ENCODE data around the gene MAP3K1.

Gene MAP3K1

DNA sequence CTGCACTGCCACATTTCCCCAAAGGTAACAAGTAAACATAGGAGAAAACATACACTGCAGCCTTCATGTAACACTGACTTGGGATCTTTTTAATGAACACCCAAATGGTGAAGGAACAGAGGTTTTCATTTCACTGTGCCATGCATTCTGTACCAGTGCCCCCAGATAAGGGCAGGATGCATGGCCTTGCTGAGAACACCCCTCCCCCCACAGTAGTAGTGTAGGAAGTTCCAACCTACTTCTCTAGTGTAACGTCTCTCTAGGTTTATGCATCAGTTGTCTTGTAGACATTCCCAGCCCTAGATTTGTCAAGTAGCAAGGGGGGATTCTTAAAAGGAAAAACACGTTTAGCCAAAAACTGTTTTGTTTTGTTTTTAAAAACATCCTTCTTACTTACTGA, 29.9 kb downstream of the MAP3K1 start:
- peaks cover 9% of the 10 kb centered on the region for H3K4me1 ChIP-seq
- no peak overlapping the region for H3K4me3 ChIP-seq
- H3K36me3 ChIP-seq (replicated peaks) = no peaks in the 10 kb centered on the region
- no peaks in the 10 kb centered on the region for H3K9me3 ChIP-seq
- no peaks in the 10 kb centered on the region for H3K27me3 ChIP-seq (ENCODE audit: low read depth)
- in situ Hi-C loops (cut with MboI; ENCODE audit: low sequenced_read_pairs) = loop anchor here (25.0 kb wide), 1 partner anchor 908 kb away; no protein-coding TSS in a partner anchor
- DNase-seq (ENCODE audit: low spot score in 2 of 2) = no peak

DNA sequence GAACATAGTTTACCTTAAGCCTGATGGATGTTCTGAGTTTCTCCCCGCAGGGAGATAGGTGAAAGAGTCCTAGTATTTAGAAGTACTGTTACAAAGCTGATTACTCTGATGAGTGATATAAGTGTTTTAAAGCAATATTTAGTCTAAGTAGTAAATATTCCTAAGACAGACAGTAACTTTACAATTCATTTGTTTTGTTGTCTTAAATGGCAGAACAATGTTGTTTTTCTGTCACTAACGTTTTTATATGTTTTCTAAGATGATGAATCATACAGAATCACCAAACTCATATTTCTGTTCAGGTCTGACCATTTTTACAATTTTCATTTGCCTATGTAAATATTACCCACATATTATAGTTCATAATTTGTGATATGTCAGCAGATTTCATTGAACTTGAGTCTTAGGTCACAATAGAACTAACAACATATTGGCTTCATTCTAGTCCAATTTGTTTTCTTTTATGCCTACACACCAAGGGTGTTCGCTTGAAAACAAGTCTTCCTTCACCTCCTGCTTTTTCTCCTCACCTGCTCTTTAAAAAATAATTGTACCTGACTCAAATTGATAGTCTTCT, 30.6 kb downstream of the MAP3K1 start:
- Histone ChIP-seq H3K4me3 (no peak overlapping the region), H3K36me3 (replicated peaks) (no peaks in the 10 kb centered on the region), H3K9me3 (no peaks in the 10 kb centered on the region), H3K4me1 (peaks cover 9% of the 10 kb centered on the region), H3K27me3 (ENCODE audit: low read depth) (no peaks in the 10 kb centered on the region)
- in situ Hi-C loops (cut with MboI; ENCODE audit: low sequenced_read_pairs) = loop anchor here (25.0 kb wide), 1 partner anchor 909 kb away; no protein-coding TSS in a partner anchor
- no peak for DNase-seq (ENCODE audit: low spot score in 2 of 2)

DNA sequence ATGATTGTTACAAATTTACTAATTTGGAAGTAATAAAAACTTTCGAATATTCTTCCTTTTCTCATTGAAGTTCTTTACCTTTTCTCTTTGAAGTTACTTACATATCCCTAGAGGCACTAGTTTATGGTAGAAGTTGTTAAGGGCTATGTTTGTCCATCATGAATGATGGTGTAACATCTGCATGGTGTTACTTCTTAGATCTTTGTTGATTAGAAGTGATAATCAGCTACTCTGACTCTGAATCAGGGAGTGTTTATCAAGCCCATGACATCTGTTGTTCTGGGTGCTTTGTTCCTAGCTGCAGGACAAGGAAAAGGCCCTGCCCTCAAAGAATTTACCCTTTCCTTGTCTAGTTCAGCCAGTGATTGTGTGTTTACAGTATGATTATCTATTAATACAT, 32.9 kb downstream of the MAP3K1 start:
- H3K27me3 ChIP-seq (ENCODE audit: low read depth) = no peaks in the 10 kb centered on the region
- in situ Hi-C loops (cut with MboI; ENCODE audit: low sequenced_read_pairs) = loop anchor here (25.0 kb wide), 1 partner anchor 911 kb away; no protein-coding TSS in a partner anchor
- H3K4me3 ChIP-seq = no peak overlapping the region
- H3K4me1 ChIP-seq = peaks cover 9% of the 10 kb centered on the region
- no peak for DNase-seq (ENCODE audit: low spot score in 2 of 2)
- H3K9me3 ChIP-seq = no peaks in the 10 kb centered on the region
- no peaks in the 10 kb centered on the region for H3K36me3 ChIP-seq (replicated peaks)

DNA sequence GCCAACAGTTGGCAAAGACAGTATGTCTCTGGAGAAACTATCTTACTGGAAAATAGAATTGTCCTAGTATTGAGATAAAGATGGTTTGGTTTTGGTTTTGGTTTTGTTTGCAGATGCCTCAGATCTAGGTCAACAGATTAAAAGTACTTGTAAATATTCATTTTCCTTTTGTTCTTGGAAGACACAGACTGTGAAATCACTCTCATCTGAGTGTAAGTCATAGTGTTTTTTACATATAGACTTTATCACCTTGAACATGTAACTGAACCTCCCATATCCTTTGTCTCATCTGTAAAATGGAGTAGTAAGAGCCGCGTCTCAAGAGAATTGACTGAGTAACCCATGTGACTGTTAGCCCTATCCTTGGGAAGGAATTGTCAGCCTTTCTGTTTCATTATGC, 34.3 kb downstream of the MAP3K1 start:
- no peaks in the 10 kb centered on the region for H3K9me3 ChIP-seq
- no peak for DNase-seq (ENCODE audit: low spot score in 2 of 2)
- no peaks in the 10 kb centered on the region for H3K36me3 ChIP-seq (replicated peaks)
- no peak overlapping the region for H3K4me3 ChIP-seq
- H3K27me3 ChIP-seq (ENCODE audit: low read depth) = no peaks in the 10 kb centered on the region
- in situ Hi-C loops (cut with MboI; ENCODE audit: low sequenced_read_pairs) = loop anchor here (25.0 kb wide), 1 partner anchor 912 kb away; no protein-coding TSS in a partner anchor
- H3K4me1 ChIP-seq = peaks cover 9% of the 10 kb centered on the region

DNA sequence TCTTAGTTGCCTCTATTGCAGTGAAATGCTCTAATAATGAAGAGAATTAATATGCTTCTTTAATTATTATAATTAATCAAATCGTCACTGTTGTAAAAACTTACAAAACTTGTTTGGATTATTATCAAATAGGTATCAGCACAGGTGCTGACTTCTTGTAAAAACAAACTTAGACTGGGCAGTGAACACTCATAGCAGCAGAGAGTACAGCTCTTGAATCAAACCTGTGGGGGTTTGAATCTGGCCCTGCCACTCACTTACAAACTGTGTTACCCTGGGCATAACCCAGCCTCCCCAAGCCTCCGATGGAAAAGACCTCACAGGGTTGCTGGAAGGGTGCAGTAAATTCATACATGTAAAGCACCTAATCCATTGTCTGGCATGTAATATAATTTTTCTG, 35.1 kb downstream of the MAP3K1 start:
- Histone ChIP-seq H3K9me3 (no peaks in the 10 kb centered on the region), H3K27me3 (ENCODE audit: low read depth) (no peaks in the 10 kb centered on the region), H3K4me1 (peaks cover 4% of the 10 kb centered on the region), H3K4me3 (no peak overlapping the region), H3K36me3 (replicated peaks) (no peaks in the 10 kb centered on the region)
- DNase-seq (ENCODE audit: low spot score in 2 of 2) = no peak
- in situ Hi-C loops (cut with MboI; ENCODE audit: low sequenced_read_pairs) = no loop called here

DNA sequence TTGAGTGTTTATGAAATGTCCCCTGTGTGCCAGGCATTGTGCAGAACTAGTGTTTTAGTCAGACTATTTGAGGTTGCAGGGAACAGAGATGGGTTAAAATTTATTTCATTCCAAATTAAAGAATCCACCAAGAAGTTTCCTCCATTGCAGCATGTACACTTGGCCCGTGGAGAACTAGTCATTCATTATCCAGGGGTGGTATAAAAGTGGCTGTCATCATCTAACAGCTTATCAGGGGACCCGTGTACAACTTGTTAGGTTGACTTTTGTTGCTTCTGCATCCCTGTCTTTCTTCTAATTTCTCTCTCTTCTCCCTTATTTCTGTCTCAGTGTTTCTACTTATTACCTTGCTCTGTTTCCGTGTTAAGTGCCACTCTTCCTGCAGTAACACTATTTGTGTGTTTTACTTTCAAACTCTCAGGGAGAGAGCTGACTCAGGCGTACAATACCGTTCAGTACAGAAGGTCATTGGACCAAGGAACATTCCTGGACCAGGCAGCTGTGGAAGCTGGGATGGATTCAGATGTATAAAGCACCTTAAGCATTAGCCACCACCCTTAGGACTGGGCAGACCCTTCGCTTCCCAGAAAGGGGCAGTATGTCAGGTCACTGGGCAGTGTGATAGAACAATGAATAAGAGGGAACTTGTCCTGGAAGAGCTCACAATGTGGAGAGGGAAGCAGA, 36.1 kb downstream of the MAP3K1 start:
- Histone ChIP-seq H3K36me3 (replicated peaks) (no peaks in the 10 kb centered on the region), H3K4me1 (no peaks in the 10 kb centered on the region), H3K27me3 (ENCODE audit: low read depth) (no peaks in the 10 kb centered on the region), H3K4me3 (no peak overlapping the region), H3K9me3 (no peaks in the 10 kb centered on the region)
- no peak for DNase-seq (ENCODE audit: low spot score in 2 of 2)
- in situ Hi-C loops (cut with MboI; ENCODE audit: low sequenced_read_pairs) = no loop called here

DNA sequence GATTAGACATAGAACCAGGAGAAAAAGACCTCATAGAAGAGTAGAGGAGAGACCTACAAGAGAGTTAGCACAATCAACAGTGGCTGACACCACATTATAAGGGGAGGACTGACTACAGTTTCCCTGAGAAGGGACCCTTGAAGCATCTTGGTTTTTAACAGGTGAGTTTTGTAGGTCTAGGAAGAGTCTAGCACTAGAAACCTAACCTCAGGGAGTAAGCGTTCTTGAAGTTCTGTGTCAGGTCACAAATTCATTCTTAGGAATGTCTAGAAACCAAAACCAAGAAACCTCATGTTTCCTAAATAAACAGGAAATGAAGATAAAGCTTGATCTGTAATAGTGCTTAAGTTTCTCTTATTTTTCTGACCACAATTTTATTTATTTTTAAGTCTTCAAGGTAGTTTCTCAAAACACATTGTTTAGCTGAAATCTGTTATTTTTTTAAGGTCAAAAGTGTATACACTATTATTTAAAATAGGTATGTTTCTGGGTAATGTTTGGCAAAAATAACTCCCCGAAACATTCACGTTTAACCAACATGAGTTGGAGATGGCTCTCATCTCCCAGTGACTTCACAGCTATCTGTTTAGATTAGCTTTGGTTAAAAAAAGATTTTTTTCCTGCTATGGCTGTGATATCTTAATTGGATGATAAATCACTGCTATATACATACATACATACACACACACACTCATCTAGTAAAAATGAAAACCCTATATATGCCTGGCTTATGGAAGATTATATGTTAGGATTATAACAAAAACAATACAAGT, 37.1 kb downstream of the MAP3K1 start:
- Histone ChIP-seq H3K9me3 (no peaks in the 10 kb centered on the region), H3K36me3 (replicated peaks) (no peaks in the 10 kb centered on the region), H3K27me3 (ENCODE audit: low read depth) (no peaks in the 10 kb centered on the region), H3K4me1 (no peaks in the 10 kb centered on the region), H3K4me3 (no peak overlapping the region)
- DNase-seq (ENCODE audit: low spot score in 2 of 2) = no peak
- in situ Hi-C loops (cut with MboI; ENCODE audit: low sequenced_read_pairs) = no loop called here

DNA sequence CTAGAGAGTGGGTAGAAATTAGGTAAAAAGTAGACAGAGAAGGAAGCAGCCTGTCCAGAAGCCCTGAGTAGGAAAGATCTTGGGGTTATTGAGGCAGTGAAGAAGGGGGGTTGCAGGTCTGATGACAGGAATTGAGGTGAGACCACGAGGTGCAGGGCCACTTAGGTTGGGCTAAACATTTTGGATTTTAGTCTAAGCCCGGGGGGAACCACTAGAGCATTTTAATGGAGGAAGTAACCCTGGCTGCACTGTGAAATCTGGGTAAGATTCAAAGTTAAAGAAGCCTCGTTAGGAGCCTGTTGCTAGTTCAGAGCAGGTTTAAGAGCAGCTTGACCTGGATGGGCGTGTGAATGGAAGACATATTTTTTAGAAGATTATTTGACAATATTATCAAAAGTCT, 38.3 kb downstream of the MAP3K1 start:
- Histone ChIP-seq H3K4me3 (no peak overlapping the region), H3K9me3 (no peaks in the 10 kb centered on the region), H3K36me3 (replicated peaks) (no peaks in the 10 kb centered on the region), H3K4me1 (no peaks in the 10 kb centered on the region), H3K27me3 (ENCODE audit: low read depth) (no peaks in the 10 kb centered on the region)
- in situ Hi-C loops (cut with MboI; ENCODE audit: low sequenced_read_pairs) = no loop called here
- no peak for DNase-seq (ENCODE audit: low spot score in 2 of 2)

DNA sequence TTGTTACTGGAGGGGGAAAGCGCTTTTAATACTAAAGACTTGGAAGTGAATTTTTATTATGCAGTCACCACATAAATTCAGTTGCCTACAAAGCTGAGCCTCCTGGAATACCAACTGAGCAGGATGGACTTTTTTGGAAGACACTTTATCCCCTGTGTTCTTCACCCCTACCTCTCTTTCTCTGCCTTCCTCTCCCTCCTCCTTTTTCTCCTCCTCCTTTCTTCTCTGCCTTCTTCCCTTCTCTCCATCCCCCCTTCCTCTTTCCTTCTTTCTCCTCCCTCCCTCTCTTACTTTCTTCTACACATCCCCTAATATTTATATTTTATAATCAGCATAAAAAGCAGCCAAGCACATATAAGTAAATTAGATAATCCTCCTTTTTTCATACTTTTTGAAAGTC, 39.6 kb downstream of the MAP3K1 start:
- in situ Hi-C loops (cut with MboI; ENCODE audit: low sequenced_read_pairs) = no loop called here
- H3K4me1 ChIP-seq = no peaks in the 10 kb centered on the region
- no peaks in the 10 kb centered on the region for H3K36me3 ChIP-seq (replicated peaks)
- no peaks in the 10 kb centered on the region for H3K27me3 ChIP-seq (ENCODE audit: low read depth)
- no peak overlapping the region for H3K4me3 ChIP-seq
- no peak for DNase-seq (ENCODE audit: low spot score in 2 of 2)
- no peaks in the 10 kb centered on the region for H3K9me3 ChIP-seq

DNA sequence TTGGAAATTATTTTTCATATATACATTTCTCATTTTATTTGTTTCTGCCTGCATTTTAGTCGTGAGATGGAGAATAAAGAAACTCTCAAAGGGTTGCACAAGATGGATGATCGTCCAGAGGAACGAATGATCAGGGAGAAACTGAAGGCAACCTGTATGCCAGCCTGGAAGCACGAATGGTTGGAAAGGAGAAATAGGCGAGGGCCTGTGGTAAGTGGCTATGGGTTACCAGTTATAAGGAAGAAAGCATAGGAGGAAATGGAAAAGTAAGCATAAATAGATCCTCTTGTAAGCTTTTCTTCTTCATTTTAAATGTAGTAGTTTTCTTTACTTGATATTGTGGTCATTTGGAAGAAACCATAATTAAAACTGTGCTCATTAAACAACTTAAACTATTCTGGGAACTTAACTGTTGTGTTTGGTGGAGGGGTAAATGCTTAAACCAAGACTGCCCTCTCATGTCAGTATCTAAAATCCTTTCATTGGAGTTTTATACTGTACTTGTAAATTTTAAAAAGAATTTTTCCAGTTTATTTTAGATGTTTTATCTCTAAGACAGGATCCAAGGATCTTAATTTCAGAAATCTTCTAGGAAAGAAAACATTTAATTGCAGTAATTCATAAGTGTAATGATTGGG, 41.3 kb downstream of the MAP3K1 start:
- no peaks in the 10 kb centered on the region for H3K36me3 ChIP-seq (replicated peaks)
- DNase-seq (ENCODE audit: low spot score in 2 of 2) = no peak
- no peaks in the 10 kb centered on the region for H3K27me3 ChIP-seq (ENCODE audit: low read depth)
- in situ Hi-C loops (cut with MboI; ENCODE audit: low sequenced_read_pairs) = no loop called here
- H3K4me1 ChIP-seq = peaks cover under 1% of the 10 kb centered on the region; the same call in 1 of the 2 replicates
- H3K4me3 ChIP-seq = no peak overlapping the region
- no peaks in the 10 kb centered on the region for H3K9me3 ChIP-seq

DNA sequence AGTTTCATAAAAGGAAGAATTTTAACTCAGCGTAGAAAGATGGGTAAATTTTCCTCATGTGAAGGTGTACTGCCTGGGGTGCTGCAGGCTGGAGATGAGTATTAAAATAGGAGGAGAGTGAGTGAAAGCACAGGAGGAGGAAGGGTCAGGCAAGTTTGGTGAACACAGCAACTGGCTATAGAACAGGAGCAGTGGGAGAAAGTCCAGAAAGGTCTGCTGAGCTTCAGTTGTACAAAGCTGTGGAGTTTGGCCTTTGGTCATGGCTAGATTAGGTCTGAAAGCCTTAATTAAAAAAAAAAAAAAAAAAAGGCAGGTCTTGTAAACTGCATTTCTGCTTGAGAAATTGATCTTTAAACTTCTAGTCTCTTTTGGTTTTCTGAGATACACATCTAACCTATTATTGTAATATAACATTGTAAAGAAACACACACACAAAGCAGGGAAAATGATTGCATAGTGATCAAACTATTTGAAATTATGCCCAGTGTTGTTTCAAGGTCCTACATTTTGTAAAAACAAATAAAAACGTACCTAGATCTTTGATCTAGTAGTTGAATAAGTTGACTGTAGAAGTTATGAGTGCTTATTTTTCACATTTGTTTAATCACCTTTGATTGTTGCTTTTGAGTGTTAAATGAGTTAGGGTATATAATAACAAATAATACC, 43.6 kb downstream of the MAP3K1 start:
- H3K4me1 ChIP-seq = peaks cover 5% of the 10 kb centered on the region; the same call in 1 of the 2 replicates
- no peak for DNase-seq (ENCODE audit: low spot score in 2 of 2)
- H3K27me3 ChIP-seq (ENCODE audit: low read depth) = no peaks in the 10 kb centered on the region
- no peaks in the 10 kb centered on the region for H3K9me3 ChIP-seq
- in situ Hi-C loops (cut with MboI; ENCODE audit: low sequenced_read_pairs) = no loop called here
- H3K4me3 ChIP-seq = no peak overlapping the region
- no peaks in the 10 kb centered on the region for H3K36me3 ChIP-seq (replicated peaks)

DNA sequence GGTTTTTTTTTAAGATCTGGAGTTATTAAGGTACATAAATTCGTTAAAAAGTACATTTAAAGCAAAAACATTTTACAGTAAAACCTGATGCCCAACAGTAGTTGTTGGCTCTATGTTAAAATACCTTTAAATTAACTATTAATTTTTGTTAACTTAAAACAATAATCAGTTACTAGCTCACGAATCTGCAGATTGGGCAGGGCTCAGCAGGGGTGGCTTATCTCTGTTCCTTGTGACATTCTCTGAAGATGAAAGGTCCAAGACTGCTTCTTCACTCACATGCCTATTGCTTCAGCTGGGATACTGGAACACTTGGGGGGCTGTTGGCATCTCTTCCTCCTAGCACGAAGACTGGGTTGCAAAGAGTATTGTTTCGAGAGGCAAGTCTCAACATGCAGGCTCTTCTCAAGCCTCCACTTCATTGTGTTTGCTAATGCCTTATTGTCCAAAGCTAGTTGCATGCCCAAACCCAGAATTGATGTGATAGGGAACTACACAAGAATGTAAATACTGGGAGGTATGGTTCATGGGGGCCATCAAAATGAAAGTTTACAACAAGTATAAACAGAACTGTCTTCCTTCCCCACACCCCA, 46.6 kb downstream of the MAP3K1 start:
- peak; percentile 57 to 60 for DNase-seq (ENCODE audit: low spot score in 2 of 2)
- no peaks in the 10 kb centered on the region for H3K27me3 ChIP-seq (ENCODE audit: low read depth)
- no peaks in the 10 kb centered on the region for H3K9me3 ChIP-seq

DNA sequence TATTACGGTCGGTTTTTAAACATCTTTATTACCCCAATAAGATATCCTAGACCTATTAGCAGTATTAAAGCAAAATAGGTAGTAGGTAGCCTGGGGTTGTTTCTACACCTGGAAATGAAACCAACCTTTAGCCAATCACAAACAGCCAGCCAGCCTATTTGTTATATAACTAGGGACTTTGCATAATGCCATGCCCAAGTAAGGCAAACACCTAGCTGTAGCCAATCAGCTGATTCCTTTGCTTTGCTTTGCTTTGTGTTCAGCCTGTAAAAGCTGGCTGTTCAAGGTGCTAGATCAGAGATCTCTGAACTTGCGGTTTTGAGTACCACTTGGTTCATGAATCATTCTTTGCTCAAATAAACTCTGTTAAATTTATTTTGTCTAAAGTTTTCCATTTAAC, 47.6 kb downstream of the MAP3K1 start:
- peaks cover 5% of the 10 kb centered on the region; the same call in 1 of the 2 replicates for H3K4me1 ChIP-seq
- peaks cover 6% of the 10 kb centered on the region for H3K36me3 ChIP-seq (replicated peaks)
- H3K4me3 ChIP-seq = no peak overlapping the region
- no peak for DNase-seq (ENCODE audit: low spot score in 2 of 2)
- no peaks in the 10 kb centered on the region for H3K9me3 ChIP-seq
- in situ Hi-C loops (cut with MboI; ENCODE audit: low sequenced_read_pairs) = no loop called here
- H3K27me3 ChIP-seq (ENCODE audit: low read depth) = no peaks in the 10 kb centered on the region

More for the DNA sequence above, 46.6 kb downstream of the MAP3K1 start:
- Histone ChIP-seq H3K36me3 (replicated peaks) (peaks cover 6% of the 10 kb centered on the region), H3K4me1 (peaks cover 5% of the 10 kb centered on the region; the same call in 1 of the 2 replicates), H3K4me3 (no peak overlapping the region)
- in situ Hi-C loops (cut with MboI; ENCODE audit: low sequenced_read_pairs) = no loop called here
